H1 (cell line): Measurements from ENCODE around the gene ANO9.

ENCODE experiments used
- CHD2 ChIP-seq: IDR thresholded peaks from 2 replicates; pipeline ENCODE4 v1.6.1; 2012; ENCODE audit warnings: low read length, improper control_type of control experiment
- CREB1 ChIP-seq: IDR thresholded peaks from 2 replicates; pipeline ENCODE4 v1.6.1; 2012; ENCODE audit warnings: inconsistent platforms
- EZH2 ChIP-seq: fragments of 200-600 bp; sonication (generic); IDR thresholded peaks from 2 replicates; pipeline ENCODE4 v1.7.1; 2012; ENCODE audit warnings: low read depth, mild to moderate bottlenecking, moderate library complexity, low read length, inconsistent platforms; ENCODE audit not compliant: severe bottlenecking
- POLR2AphosphoS5 ChIP-seq: IDR thresholded peaks from 2 replicates; pipeline ENCODE4 v1.6.1; 2011; ENCODE audit warnings: low read depth, low read length
- TF ChIP-seq, protein P1 (sequence below), 3 experiments: IDR thresholded peaks; 1 replicate in 2 of 3; 2 replicates in 1 of 3; pipeline versions ENCODE4 v1.5.1 to v1.6.1; 2011; ENCODE audit warnings: low read length in 3 of 3, mild to moderate bottlenecking in 3 of 3, inconsistent platforms in 2 of 3, low read depth in 1 of 3, moderate library complexity in 1 of 3; ENCODE audit not compliant: insufficient read depth in 1 of 3; ENCODE audit errors: control extremely low read depth in 1 of 3

- no peak for TF ChIP-seq CHD2
- TF ChIP-seq, protein P1, sequence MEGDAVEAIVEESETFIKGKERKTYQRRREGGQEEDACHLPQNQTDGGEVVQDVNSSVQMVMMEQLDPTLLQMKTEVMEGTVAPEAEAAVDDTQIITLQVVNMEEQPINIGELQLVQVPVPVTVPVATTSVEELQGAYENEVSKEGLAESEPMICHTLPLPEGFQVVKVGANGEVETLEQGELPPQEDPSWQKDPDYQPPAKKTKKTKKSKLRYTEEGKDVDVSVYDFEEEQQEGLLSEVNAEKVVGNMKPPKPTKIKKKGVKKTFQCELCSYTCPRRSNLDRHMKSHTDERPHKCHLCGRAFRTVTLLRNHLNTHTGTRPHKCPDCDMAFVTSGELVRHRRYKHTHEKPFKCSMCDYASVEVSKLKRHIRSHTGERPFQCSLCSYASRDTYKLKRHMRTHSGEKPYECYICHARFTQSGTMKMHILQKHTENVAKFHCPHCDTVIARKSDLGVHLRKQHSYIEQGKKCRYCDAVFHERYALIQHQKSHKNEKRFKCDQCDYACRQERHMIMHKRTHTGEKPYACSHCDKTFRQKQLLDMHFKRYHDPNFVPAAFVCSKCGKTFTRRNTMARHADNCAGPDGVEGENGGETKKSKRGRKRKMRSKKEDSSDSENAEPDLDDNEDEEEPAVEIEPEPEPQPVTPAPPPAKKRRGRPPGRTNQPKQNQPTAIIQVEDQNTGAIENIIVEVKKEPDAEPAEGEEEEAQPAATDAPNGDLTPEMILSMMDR (IDR thresholded peaks at IDR 0.05; ENCODE audit: control extremely low read depth in 1 of 3, insufficient read depth in 1 of 3, low read depth in 1 of 3, low read length in 3 of 3), result no peak
- TF ChIP-seq CREB1, result no peak
- TF ChIP-seq EZH2, result no peak
- TF ChIP-seq POLR2AphosphoS5, result no peak
These were observed 42.0 kb downstream of the ANO9 start for GRCh38 chr11:399731-400211.
